NCI-H82 treated with DMSO at 0.1 percent for 48 hours (cell line): Measurements from ENCODE around the gene SNED1.

ENCODE experiments used
- DNase-seq: peaks from one replicate; lab custom pipeline; 2025; ENCODE audit not compliant: unreplicated experiment; lab: John Stamatoyannopoulos, UW

Gene SNED1

GRCh38 chr2:241043581-241043980 is 45.2 kb downstream of the SNED1 start:
- DNase-seq: no peak

DNA sequence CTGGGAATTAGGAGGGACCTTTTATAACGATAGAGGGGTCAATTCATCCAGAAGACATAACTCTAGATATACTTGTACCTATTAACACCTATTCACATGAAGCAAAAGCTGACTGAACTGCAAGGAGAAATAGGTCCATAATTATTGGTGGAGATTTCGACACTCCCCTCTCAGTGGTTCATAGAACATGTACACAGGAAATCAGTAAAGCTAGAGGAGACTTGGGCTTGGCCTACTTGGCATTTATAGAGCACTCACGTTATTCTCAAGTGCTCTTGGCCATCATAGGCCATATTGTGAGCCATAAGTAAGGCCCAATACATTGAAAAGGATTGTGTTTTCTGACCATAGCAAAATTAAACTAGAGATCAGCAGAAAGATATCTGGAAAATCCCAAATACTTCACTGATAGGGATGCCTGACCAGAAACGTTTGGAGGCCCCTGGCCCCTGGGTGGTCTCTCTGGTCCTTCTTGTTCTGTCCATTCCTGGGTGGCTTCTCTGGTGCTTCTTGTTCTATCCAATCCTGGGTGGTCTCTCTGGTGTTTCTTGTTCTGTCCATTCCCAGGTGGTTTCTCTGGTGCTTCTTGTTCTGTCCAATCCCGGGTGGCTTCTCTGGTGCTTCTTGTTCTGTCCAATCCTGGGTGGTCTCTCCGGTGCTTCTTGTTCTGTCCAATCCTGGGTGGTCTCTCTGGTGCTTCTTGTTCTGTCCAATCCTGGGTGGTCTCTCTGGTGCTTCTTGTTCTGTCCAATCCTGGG is 49.0 kb downstream of the SNED1 start:
- DNase-seq: no peak

- DNase-seq: no peak
These were observed 49.9 kb downstream of the SNED1 start for GRCh38 chr2:241048149-241048948.

DNA sequence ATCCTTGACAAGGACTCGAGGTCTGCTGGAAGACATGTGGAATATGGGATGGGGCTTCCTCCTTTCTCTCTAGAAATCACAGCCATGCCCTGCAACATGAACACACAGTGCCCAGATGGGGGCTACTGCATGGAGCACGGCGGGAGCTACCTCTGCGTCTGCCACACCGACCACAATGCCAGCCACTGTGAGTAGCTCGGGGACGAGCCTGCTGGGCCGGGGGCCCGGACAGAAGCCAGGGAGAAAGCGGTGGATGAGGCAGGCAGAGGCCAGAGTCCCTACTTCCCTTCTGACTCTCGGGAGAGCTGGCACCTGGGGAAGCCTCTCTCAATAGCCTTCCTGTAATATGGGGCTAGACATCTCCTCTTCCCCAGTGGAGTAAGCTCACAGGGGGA is 50.5 kb downstream of the SNED1 start:
- no peak for DNase-seq

- DNase-seq: no peak
These were observed 51.6 kb downstream of the SNED1 start for GRCh38 chr2:241049739-241050623.

DNA sequence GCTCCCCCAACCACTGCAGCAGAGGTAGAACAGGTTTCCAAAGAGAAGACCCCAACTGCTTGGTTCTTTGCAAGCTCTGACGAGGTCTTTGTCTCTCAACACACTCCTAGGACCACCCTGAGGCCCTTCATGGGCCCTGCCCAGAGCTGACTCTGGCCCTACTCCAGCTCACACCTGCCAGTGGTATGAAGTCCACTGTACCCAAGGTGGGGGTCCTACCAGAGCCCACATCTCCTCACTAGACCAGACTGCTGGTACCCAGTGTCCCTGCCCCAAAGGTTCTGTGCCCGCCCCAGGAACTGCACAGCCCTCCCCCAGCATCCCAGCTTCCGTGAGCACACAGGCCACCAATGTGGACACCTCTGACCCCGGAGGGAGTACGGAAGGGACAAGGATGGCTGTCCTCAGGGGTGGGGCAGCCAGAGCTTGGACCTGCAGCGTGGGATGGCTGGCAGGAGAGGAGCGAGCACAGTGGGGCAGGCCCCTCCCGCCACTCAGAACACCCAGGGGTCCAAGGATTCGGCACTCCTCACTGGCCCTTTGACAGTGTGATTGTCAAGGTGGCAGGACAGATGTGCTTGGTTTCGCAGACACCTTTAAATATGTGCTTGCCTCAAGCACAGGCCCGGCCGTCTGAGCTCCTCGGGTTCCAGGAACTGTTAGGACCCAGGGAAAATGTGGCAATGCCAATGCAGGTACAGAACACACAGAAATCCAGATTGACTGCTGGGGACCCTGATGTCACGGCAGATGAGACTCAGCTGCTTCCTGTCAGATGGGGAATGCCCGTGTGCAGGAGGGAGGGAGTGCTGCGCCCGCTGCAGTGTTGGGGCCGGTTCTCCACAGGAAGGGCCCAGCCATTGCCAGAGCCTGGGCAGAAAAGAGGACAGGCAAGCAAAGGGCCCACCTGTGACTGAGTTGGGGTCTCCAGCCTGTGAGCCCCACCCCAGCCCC is 52.5 kb downstream of the SNED1 start:
- no peak for DNase-seq

DNA sequence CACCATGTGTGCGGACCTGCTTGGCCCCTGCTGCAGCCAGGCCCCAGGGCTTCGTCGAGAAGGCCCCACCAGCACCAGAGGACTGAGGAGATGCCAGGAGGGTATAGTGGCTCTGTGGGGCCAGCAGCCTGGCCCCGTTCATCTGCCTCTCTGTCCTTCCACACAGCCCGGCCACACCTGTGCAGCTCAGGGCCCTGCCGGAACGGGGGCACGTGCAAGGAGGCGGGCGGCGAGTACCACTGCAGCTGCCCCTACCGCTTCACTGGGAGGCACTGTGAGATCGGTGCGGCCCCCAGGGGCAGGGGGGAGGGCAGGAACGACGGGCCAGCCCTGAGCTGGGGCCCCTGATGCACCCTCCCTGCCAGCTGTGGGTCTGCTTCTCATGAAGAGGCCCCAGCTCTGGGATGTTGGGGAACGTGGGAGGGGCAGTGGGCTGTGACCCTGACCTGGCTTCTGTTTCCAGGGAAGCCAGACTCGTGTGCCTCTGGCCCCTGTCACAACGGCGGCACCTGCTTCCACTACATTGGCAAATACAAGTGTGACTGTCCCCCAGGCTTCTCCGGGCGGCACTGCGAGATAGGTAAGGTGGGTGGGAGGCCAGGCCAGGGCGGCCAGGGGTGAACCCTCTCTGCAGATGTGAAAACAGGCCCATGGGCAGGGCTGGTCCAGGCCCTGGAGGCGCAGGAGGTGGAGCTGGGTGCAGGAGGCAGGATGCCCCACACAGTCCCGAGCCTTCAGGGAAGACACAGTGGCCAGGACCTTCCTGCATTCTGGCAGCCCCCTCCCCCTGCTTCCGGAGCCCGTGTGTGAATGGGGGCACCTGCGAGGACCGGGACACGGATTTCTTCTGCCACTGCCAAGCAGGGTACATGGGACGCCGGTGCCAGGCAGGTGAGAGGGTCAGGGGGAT is 53.4 kb downstream of the SNED1 start:
- no peak for DNase-seq

DNA sequence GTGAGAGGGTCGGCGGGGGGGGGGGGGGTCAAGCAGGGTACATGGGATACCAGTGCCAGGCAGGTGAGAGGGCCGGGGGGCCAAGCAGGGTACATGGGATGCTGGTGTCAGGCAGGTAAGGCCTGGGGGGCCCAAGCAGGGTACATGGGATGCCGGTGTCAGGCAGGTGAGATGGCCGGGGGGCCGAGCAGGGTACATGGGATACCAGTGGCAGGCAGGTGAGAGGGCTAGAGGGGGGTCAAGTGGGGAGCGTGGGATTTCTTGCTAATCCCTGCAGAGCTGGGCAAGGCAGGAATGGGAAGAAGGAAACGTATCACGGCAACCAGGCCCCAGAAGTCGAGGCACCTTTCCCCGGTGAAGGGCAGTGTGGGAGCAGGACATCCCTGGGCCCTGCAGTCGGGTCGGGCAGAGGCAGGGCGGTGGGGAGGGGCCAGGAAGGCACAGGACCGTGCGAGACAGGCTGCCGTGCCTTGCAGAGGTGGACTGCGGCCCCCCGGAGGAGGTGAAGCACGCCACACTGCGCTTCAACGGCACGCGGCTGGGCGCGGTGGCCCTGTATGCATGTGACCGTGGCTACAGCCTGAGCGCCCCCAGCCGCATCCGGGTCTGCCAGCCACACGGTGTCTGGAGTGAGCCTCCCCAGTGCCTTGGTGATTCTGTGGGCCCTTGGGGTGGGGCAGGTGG is 54.4 kb downstream of the SNED1 start:
- no peak for DNase-seq

DNA sequence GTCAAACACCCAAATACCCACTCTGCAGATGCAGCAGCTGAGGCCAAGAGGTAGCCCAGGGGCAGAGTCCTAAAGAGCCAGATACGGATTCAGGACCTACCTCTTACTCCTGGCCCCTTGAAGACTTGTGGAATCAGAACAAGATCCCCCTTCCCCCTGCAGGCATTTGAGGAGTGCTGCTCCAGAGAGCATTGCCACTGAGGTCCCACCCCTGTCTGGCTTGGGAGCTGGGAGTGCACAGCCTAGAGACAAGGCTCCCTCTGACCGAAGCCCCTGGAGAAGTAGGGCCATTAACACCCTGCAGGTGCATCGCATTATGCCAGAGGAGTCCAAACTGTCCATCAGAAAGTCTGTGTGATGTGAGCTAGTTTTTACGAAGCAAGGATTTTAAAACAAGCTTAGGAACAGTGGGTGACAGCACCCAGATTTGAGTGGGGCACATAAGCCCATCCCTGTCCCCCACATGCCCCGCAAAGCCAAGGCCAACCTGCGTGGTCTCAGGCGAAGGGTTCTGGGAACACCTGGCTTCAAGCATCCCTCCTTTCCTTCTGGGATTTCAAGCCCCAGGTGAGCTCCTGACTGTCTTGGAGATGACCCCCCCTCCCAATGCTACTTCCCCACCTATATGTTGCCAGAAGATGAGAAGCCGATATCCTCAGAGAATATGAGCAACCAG is 55.3 kb downstream of the SNED1 start:
- DNase-seq: no peak

- no peak for DNase-seq
These were observed 62.9 kb downstream of the SNED1 start for GRCh38 chr2:241061275-241061674.

DNA sequence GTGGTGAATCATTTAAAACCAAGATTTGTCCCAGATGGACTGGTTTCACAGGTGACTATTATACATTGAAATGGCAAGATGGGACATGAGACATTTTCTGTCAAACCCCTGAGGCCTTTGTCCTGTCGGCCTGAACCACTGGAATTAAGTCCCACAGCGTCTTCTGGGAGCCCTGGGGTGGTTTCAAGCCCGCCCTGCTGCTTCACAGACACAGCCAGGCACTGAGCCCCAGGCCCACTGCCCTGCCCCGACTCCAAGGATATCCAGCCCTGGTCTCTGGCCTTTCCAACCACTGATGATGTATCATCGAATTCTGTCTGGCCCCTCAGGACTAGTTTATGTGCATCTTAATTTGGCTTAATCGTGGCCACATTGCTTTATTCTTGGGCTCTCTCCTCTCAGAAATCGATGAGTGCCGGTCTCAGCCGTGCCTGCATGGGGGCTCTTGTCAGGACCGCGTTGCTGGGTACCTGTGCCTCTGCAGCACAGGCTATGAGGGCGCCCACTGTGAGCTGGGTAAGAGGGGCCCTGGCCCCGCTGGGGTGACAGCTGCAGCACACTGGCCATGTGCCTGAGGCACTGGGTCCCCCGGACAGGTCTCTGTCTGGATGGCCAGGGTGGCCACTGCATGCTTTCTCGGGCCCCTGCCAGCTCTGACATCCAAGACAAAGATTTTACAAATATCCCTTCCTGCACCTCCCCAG is 64.1 kb downstream of the SNED1 start:
- DNase-seq: no peak

DNA sequence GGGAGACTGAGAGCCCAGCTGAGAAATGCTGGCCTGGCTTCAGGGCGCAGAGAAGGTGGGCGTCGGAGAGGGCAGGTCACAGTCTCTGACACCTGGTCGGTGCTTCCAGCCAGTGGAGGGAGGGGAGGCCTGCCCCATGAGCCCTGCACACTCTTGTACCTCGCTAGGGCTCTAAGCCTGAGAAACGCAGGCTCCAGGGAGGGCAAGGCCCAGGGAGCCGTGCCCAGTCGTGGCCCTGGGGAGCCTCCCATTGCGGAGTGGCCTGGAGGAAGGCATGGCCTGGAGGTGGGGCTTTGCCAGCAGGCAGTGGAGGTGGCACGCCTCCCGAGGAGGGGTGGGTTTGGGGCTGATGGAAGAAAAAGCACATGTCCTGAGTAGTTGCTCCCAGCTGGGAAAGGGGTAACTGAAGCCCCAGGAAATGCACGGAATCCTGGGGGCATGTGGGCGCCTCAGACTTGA is 64.7 kb downstream of the SNED1 start:
- DNase-seq: no peak

- DNase-seq: no peak
These were observed 65.2 kb downstream of the SNED1 start for GRCh38 chr2:241063587-241063986.

DNA sequence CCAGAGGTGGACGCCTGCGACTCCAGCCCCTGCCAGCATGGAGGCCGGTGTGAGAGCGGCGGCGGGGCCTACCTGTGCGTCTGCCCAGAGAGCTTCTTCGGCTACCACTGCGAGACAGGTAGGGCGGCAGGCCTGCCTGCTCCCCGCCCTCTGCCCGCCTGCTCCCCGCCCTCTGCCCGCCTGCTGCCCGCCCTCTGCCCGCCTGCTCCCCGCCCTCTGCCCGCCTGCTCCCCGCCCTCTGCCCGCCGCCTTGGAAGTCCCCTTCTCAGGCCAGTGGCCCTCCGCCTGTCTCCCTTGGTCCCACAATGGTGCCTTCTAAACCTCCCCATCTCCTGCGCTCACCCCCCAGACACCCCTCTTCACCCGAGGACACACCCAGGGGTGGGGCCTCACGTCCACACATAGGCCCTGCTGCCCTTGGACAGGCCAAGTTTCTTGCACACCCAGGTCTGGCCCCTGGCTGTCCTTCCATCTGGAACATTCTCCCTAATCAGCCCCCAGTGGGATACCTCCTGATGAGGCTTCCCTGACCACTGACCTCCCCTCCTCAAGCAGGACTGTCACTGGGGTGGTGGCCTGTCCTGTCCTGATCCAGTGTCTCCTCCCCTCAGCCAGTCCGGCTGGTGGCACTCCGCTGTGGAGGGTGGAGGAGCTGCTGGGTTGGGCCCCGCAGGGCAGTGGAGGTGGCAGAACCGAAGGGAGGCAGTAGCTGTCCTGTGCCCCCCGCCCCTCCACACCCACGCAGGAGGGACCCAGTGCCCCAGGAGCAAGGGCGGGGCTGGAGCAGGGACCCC is 65.8 kb downstream of the SNED1 start:
- DNase-seq: no peak

GRCh38 chr2:241064802-241065354 is 66.5 kb downstream of the SNED1 start:
- no peak for DNase-seq

- DNase-seq: no peak
These were observed 67.0 kb downstream of the SNED1 start for GRCh38 chr2:241065355-241065803.
